Measurements from ENCODE around the gene MYOZ2. TPM values are rescaled to one million over a fixed set of nuclear protein-coding genes. Genes with fewer than 3 reads are reported as not detected.

MYOZ2 gene
- total RNA-seq, 4 donors from 2014 or later, result not detected

DNA sequence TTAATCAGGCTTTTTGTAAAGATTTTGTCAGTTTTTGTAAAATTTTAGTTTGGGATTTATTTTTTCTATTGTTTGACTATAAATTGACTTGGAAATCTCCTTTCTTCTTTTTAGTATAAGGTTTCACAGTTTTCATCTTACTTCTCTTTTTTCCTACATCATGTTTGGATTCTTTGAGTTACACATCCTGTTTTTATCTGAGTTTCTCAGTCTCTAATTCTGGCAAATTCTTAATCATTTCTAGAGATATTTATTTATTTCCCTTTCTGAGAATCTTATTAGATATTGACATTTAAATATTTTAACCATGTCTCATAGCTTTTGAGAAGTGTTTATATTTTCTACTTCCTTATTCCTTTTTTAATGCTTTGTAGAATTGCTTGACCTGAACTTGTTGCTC is 97.6 kb downstream of the MYOZ2 start:
- no peak overlapping the region for H3K4me3 ChIP-seq (replicated peaks in 1 of 3)
- no peaks in the 10 kb centered on the region for H3K9me3 ChIP-seq
- no peaks in the 10 kb centered on the region for H3K27me3 ChIP-seq
- TF ChIP-seq, protein P1, sequence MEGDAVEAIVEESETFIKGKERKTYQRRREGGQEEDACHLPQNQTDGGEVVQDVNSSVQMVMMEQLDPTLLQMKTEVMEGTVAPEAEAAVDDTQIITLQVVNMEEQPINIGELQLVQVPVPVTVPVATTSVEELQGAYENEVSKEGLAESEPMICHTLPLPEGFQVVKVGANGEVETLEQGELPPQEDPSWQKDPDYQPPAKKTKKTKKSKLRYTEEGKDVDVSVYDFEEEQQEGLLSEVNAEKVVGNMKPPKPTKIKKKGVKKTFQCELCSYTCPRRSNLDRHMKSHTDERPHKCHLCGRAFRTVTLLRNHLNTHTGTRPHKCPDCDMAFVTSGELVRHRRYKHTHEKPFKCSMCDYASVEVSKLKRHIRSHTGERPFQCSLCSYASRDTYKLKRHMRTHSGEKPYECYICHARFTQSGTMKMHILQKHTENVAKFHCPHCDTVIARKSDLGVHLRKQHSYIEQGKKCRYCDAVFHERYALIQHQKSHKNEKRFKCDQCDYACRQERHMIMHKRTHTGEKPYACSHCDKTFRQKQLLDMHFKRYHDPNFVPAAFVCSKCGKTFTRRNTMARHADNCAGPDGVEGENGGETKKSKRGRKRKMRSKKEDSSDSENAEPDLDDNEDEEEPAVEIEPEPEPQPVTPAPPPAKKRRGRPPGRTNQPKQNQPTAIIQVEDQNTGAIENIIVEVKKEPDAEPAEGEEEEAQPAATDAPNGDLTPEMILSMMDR (IDR thresholded peaks at IDR 0.05), result no peak
- TF ChIP-seq POLR2A (IDR thresholded peaks at IDR 0.05), result no peak
- H3K4me1 ChIP-seq, result peaks cover 0 to 6% of the 10 kb centered on the region in 2 donors
- no peak for DNase-seq
- intact Hi-C loops (cut with DNase I), result no loop called here
- peaks cover 0 to 4% of the 10 kb centered on the region in 2 donors for H3K36me3 ChIP-seq
- H3K27ac ChIP-seq, result no peak overlapping the region

GRCh38 chr4:119233750-119234149 is 98.1 kb downstream of the MYOZ2 start:
- no peak overlapping the region for H3K4me3 ChIP-seq (replicated peaks in 1 of 3)
- no peak for DNase-seq
- H3K9me3 ChIP-seq, result no peaks in the 10 kb centered on the region
- WGBS, 2 donors, result 45 to 62% methylated on average over 3 of the region's 3 CpGs
- peaks cover 0 to 4% of the 10 kb centered on the region in 2 donors for H3K36me3 ChIP-seq
- H3K27me3 ChIP-seq, result no peaks in the 10 kb centered on the region
- no peak overlapping the region for H3K27ac ChIP-seq
- TF ChIP-seq POLR2A (IDR thresholded peaks at IDR 0.05), result no peak
- TF ChIP-seq, protein P1 (IDR thresholded peaks at IDR 0.05), result no peak
- peaks cover 0 to 6% of the 10 kb centered on the region in 2 donors for H3K4me1 ChIP-seq
- intact Hi-C loops (cut with DNase I), result no loop called here

DNA sequence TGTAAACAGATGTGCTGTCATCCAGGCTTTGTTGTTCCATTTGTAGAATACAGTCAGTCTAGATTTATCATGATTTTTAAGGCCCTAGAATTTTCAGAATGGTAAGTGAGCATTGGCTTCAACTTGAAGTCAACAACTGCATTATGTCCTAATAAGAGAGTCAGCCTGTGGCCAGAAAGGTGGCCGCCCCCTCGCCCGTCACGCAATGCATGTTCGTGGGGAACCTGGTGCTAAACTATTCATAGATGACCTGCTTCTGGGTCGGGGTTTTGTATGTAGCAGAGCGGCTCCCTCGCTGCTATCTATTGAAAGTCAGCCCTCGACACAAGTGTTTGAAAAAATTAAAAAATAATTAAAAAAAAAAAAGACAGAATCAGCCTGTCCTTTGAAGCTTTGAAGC is 101.6 kb downstream of the MYOZ2 start:
- peaks cover 0 to 6% of the 10 kb centered on the region in 2 donors for H3K4me1 ChIP-seq
- no peak overlapping the region for H3K27ac ChIP-seq
- H3K9me3 ChIP-seq, result no peaks in the 10 kb centered on the region
- no peak for TF ChIP-seq POLR2A (IDR thresholded peaks at IDR 0.05)
- 94 to 95% methylated on average over 9 of the region's 9 CpGs for WGBS, 2 donors
- H3K27me3 ChIP-seq, result no peaks in the 10 kb centered on the region
- intact Hi-C loops (cut with DNase I), result no loop called here
- no peak for DNase-seq
- no peak overlapping the region for H3K4me3 ChIP-seq (replicated peaks in 1 of 3)
- H3K36me3 ChIP-seq, result peaks cover 0 to 8% of the 10 kb centered on the region in 2 donors

Other genes starting within 250 kb of the MYOZ2 start
- gene SYNPO2, start 247.0 kb upstream of the MYOZ2 start, total RNA-seq, result 10 to 100 TPM; 11.4 to 37.8 (median 23.8) TPM
- gene USP53, start 76.9 kb downstream of the MYOZ2 start, total RNA-seq, result 100 to 1,000 TPM in 1 of 4 donors, 10 to 100 TPM in 3; 42.5 to 113 (median 68.3) TPM
- not detected for gene FABP2, start 186.3 kb downstream of the MYOZ2 start, total RNA-seq